AG09319 (cell line): ENCODE data around the gene STOML1.
A peak's percentile ranks its signal among the peaks of the same experiment; 100 is the strongest.

Experiments used
- DNase-seq: peaks from one replicate; pipeline ENCODE4 v3.0.0-alpha.2; 2010; ENCODE audit warnings: low read depth; ENCODE audit errors: extremely low read depth
- TF ChIP-seq, protein P1 (sequence below): IDR thresholded peaks from 2 replicates; pipeline ENCODE4 v1.5.1; 2011; ENCODE audit warnings: low read depth, mild to moderate bottlenecking, inconsistent platforms, low read length, moderate library complexity

Gene STOML1

DNA sequence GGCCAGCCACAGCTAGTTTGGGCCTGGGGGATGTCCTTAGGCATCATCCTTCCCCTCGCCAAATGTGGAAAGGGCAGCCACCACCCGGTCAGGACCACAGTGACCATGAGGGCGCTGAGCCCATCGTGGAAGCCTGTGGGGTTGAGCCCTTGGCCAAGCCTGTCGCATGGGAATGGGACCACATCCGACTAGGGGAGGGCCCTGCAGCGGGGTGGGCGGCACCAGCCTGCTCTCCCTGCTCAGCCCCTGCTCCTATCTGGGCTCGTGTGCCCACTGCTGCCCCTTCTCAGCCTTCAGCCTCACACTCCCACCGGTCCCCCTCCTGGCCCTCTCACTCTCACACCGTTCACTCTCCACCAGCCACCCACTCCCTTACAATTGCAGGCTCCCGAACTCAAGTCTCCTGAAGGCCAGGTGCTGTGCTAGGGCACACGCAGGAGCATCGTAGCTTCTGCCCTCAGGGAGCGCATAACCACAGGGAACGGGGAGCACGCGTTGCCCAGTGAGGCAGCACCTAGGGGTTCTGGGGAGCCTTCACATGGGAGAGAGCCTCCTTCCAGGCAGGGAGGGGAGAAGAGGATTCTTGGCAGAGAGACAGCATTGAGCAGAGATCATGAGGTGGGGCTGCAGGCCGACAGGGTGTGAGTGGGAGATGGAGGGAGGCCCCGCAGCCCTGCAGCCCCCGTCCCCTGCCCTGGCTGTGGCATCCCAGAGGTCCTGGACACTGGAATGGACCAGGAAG is 39.8 kb downstream of the STOML1 start:
- TF ChIP-seq, protein P1, sequence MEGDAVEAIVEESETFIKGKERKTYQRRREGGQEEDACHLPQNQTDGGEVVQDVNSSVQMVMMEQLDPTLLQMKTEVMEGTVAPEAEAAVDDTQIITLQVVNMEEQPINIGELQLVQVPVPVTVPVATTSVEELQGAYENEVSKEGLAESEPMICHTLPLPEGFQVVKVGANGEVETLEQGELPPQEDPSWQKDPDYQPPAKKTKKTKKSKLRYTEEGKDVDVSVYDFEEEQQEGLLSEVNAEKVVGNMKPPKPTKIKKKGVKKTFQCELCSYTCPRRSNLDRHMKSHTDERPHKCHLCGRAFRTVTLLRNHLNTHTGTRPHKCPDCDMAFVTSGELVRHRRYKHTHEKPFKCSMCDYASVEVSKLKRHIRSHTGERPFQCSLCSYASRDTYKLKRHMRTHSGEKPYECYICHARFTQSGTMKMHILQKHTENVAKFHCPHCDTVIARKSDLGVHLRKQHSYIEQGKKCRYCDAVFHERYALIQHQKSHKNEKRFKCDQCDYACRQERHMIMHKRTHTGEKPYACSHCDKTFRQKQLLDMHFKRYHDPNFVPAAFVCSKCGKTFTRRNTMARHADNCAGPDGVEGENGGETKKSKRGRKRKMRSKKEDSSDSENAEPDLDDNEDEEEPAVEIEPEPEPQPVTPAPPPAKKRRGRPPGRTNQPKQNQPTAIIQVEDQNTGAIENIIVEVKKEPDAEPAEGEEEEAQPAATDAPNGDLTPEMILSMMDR: no peak
- DNase-seq: no peak

DNA sequence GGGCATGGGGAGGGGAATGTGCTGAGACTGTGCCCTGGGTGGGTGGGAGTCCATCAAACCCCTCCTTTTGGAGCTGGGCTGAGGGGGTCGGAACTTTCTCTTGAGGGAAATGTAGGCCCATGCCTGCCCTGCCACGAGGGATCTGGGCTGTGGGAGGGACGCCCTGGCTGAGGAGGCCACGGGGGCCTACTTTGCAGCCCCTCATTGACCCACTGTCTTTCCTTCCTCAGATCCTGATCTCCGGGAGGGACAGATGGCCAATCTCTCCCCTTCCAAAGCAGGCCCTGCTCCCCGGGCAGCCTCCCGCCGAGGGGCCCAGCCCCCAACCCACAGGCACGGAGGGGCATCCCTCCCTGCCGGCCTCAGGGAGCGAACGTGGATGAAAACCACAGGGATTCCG is 40.5 kb downstream of the STOML1 start:
- TF ChIP-seq, protein P1: no peak
- no peak for DNase-seq

GRCh38 chr15:73950831-73951561 is 41.1 kb downstream of the STOML1 start:
- peak; percentile 93 for DNase-seq

GRCh38 chr15:73950479-73950830 is 41.6 kb downstream of the STOML1 start:
- TF ChIP-seq, protein P1: no peak

More at GRCh38 chr15:73950831-73951561, 41.1 kb downstream of the STOML1 start:
- TF ChIP-seq, protein P1: peak; percentile 88

GRCh38 chr15:73949496-73949895 is 42.6 kb downstream of the STOML1 start:
- no peak for DNase-seq
- TF ChIP-seq, protein P1: no peak

More at GRCh38 chr15:73950479-73950830, 41.6 kb downstream of the STOML1 start:
- DNase-seq: no peak

GRCh38 chr15:73948982-73949381 is 43.1 kb downstream of the STOML1 start:
- DNase-seq: no peak
- TF ChIP-seq, protein P1: no peak

DNA sequence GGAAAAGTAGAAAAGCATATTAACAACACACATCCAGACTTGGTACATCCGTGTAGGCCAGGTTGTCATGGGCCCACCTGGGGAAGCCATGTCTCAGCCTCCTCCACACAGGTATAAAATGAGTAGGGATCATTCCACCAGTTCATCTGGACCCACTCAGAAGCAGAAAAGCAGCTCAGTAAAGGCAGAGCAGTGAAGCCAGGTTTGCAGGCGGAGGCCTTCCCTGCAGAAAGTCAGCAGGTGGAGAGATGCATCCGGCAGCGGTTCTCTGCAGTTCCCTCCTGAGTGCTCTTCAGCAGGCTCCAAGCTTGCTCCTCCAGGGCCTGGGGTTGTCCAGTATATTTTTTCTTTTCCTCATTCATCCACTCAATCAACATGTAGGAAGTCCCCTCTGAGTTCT is 43.7 kb downstream of the STOML1 start:
- TF ChIP-seq, protein P1: no peak
- no peak for DNase-seq
